Stimulated activated CD4-positive, alpha-beta T cell treated with anti-CD3 and anti-CD28 coated beads, Interleukin-15, amount 100 ng/mL, for 1 hour (primary cell): ENCODE results near the gene SULF2.
"Not testable (repeated sequence)": the region's sequence is repeated elsewhere in the genome, so short reads cannot be mapped to it uniquely, and the experiment has no call there.

Experiments
- DNase-seq, 2 donors: peaks; one replicate each; pipeline ENCODE4 v3.0.0-alpha.2; 2020; ENCODE audit warnings: low read depth in 1 of 2, low spot score in 1 of 2

Gene SULF2

GRCh38 chr20:47804972-47805371, 19.7 kb upstream of the SULF2 start:
- DNase-seq, result not testable (repeated sequence)

DNA sequence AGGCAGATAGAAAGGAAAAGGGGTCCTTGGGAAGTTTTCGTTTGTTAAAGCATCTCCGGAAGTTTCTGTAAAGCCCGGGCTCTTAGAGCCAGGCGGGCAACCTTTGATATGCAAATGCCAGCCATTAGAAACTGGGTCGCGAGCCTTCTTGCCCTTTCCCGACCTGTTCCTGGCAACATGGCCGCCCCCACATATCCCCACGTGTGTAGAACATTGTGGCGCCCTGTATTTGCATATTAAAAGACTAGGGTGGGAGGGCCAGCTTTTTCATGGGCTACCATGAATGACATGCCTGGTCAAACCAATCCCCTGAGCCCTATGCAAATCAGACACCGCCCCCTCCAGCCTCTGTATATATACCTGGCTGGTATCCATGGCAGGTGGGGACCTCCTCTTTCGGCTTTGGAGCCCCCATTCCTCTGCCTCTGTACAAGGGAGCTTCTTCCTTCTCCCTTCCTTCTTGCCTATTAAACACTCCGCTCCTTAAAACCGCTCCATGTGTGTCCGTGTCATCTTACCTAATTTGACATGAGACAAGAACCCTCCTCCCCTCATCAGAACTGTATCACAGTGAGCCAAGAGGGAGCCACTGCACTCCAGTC, 19.0 kb upstream of the SULF2 start:
- DNase-seq, result not testable (repeated sequence)

- DNase-seq, result no peak
Observed at GRCh38 chr20:47802975-47803374, 17.7 kb upstream of the SULF2 start.

- DNase-seq, result no peak
Observed at GRCh38 chr20:47802226-47802920, 17.1 kb upstream of the SULF2 start.

DNA sequence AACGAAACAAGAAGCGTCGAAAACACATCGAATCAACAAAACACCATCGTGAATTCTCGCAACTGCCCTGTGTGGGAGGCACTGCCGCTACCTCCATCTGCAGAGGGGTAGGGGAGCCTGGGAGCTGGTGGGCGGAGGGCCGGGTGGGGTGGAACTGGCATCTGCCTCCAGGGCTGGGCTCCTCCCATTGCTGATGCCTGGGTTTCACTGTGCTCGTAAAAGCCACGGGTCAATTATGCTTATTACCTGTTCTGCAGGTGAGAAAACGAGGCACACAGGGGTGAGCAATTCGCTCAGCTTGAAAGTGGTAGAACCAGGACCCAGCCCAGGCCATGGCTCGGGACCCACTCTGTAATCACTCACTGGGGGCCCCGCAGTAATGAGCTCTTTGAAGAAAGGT, 16.5 kb upstream of the SULF2 start:
- no peak for DNase-seq

GRCh38 chr20:47801079-47801478, 15.8 kb upstream of the SULF2 start:
- DNase-seq, result no peak

GRCh38 chr20:47800623-47801022, 15.3 kb upstream of the SULF2 start:
- DNase-seq, result no peak

DNA sequence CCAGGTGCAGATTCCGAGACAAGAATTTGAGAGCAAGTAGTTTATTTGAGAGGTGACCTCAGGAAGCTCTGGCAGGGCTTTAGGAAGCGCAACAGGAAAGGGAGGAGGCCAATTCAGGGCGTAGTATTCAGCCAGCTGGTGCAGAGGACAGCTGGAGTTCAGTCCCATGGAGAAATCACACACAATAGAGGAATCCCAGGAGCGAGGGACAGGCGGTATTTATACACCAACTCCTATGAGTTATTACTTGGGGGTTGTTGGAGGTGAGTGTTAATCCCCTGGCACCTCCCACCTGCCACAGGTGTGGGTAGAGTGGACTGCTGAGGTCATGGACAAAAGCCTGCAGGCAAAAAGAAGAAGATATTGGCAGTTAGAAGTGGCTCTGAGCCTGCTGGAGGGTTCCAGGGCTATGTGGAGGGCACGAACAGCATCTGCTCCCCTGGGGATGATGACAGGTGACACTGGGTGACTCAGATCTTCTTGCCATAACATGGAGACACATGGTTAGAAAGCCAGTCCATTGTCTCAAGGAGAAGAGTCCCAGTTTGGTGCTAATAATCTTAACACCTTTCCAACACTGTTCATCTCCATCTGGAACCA, 13.9 kb upstream of the SULF2 start:
- DNase-seq, result no peak

DNA sequence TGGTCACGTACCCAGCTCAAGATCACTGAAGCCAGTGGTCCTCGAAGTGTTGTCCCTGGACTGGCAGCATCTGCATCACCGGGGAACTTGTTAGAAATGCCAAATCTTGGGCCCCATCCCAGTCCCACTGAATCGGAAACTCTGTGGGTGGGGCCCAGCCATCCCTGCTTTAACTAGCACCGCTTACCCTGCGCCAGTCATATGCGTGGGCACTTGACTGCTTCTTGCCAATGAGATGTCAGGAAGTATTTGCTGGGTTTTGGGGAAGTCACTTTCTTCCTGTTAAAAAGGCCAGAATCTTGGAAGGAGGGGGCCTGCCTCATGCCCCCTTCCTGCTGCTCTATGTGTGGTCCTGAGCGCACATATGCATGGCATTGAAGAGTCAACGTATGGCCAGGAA, 11.7 kb upstream of the SULF2 start:
- DNase-seq, result no peak

DNA sequence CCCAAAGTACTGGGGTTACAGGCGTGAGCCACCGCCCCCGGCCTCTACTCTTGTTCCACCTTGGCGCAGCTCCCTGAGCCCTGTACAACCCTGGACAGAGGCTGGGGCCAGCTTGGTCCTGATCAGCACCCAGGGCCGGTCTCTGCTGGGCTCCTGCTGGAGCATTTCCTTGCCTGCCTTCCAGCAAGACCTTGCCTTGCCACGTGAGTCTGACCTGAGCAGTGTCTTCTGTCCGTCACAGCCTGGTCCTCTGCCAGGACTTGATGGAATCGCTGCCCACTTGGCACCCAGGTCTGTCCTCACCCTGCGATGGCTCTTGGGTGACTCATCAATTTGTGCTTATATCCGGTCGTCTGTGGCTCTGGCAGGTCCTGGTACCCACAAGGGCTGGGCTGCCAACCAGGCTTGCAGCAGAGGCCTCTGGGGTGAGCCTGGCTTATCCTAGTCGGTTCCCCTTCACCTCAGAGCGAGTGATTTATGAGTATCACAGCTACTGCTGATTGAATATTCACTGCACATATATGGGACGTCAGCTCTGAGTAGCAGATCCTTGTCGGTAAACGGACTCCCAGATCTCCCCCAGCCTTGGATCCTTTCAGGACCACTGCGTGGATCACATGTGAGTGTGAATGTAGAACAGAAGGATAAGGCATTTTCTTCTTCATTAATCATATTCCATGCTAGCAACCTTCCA, 10.1 kb upstream of the SULF2 start:
- DNase-seq, result no peak

- not testable (repeated sequence) for DNase-seq
Observed at GRCh38 chr20:47794264-47794663, 9.0 kb upstream of the SULF2 start.

GRCh38 chr20:47792021-47792618, 6.8 kb upstream of the SULF2 start:
- no peak for DNase-seq

GRCh38 chr20:47791084-47791599, 5.9 kb upstream of the SULF2 start:
- DNase-seq, result no peak

GRCh38 chr20:47790580-47790965, 5.3 kb upstream of the SULF2 start:
- no peak for DNase-seq

- no peak for DNase-seq
Observed at GRCh38 chr20:47789764-47790579, 4.7 kb upstream of the SULF2 start.

DNA sequence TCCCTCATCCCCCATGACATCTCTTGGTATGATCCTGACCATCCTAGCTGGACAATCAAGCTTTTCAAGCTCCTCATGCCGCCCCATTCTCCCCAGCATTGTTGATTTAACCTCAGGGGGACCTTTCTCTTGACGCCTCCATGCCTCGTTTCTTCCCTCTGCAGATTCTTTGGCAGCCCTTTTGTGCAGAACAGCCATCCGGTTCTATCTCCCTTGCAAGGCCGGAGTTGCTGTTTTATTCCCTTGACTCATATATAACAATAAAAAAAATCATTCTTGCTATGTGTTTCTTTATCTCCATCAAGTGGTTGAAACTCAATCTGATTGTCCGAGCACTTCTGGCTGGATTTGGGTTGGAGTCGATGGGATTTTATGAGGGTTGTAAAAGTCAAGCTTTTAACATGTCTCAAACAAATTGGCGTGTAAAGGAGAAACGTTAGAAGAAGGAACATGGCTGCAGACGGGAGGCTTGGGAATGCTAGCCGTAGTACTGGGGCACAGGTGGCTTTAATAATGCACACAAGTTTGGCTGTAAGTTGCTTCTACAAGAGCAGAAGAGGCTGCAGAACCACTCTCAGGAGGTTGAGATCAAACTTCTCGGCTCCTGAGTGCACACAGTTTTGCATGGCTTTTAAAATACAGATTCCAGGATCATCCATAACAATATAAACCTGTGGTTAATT, 3.9 kb upstream of the SULF2 start:
- DNase-seq, result no peak

DNA sequence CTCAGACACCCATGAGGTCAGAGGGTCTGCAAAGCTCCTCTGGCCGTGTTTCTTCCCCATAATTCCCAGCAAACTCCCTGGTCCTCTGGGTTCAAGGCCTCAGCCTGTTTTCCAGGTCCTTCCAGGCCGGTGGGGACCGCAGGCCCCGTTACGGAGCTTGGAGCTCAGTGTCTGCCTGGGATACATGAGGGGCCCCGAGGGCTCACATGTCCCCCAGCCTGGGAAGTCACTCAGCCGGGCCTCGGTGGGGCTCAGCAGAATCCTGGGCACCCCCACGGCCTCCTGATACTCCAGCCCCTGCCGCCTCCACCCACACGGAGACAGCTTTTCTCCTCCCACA, 3.4 kb upstream of the SULF2 start:
- DNase-seq, result no peak

DNA sequence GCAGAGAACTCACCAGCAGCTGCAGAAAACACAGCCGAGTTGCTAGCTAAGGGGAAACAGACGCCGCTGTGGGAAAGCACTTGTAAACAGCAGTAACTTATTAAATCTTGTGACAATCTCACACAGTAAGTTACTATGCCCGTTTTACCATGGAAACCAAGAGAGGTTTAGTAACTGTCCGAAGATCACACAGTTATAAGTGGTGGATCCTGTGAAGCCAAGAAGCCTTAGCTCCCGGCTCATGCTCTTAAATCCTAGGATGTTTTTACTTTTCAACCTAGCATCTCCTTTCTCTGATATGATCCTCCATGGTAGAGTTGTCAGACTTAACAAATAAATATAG, 1.5 kb upstream of the SULF2 start:
- DNase-seq, result no peak

- no peak for DNase-seq
Observed at GRCh38 chr20:47785854-47786764, 828 bp upstream of the SULF2 start.
